CD4-positive, alpha-beta T cell (primary cell): Measurements from ENCODE around the gene CEP85L. TPM values are rescaled to one million over a fixed set of nuclear protein-coding genes. Genes with fewer than 3 reads are reported as not detected.

Experiments
- total RNA-seq, 174 experiments: library from RNA in 2 of 174; stranded (reverse) in 2 of 174; gene quantifications; one replicate each; pipeline ENCODE4 v1.2.3 and lab custom pipeline; 2021 to 2026

CEP85L gene
- total RNA-seq, 2 experiments from 2014 or later: 76.2 to 80.7 TPM

Other genes starting within 250 kb of the CEP85L start
- gene PLN, start 103.3 kb downstream of the CEP85L start, total RNA-seq: not detected
- gene ASF1A, start 242.6 kb upstream of the CEP85L start, total RNA-seq: 10 to 100 TPM; 10.7 to 11.9 TPM